T follicular helper cell (primary cell): ENCODE data around the gene MTPN.

ENCODE experiments used
- DNase-seq: peaks from one replicate; pipeline ENCODE4 v3.0.0-alpha.2; 2020; ENCODE audit warnings: low read depth

Gene MTPN

DNA sequence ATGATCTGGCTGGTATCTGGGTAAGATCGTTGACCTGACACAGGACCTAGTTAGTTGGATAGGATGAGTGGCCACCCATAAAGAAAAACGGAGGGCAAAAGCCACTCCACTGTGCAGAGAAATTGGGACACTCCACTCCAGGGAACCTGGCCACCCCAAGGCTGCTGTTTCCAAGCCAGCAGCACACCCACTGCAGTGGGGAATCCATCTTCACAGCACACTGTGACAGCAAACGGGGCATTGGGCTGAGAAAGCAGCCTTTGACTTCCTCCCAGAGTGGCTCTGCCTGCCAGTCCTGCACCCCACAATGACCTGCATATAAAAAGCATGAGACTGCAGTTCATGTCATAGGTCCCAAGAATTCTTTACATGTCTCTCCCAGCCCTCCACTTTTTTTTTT lies 52.9 kb downstream of the MTPN start:
- no peak for DNase-seq

DNA sequence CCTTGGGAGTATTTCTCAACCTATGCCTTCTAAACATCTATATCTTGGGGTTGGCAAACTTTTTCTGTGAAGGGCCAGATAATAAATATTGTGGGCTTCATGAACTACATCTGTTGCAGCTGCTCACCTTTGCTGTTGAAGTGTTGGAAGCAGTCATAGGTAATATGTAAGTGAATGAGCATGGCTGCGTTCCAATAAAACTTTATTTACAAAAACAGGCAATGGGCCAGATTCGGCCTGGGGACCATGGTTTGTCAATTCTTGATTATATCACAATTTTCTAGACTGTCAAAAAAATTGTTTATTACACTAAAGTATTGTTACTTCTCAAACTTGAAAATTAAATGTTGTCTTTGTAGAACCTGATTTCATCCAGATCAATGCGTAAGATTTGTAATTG lies 54.9 kb downstream of the MTPN start:
- no peak for DNase-seq

DNA sequence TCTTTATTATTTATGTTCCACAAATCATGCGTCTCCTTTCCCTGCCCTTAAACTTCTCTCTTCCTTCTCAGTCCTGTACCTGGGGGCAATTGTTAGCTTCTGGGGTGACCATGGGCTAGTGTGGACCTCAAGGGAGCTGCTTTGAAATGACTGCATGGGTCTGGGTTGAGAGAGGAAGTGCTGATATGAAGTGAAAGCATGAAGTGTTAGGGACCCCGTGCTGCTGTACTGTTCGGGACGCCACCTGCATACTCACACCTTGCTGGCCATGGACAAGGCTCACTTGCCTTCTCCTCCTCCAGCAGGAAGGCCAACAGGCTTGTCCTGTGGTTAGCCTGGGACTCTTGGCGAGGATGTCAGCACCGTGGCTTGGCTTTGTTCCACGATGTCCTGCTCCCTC lies 56.7 kb downstream of the MTPN start:
- no peak for DNase-seq

DNA sequence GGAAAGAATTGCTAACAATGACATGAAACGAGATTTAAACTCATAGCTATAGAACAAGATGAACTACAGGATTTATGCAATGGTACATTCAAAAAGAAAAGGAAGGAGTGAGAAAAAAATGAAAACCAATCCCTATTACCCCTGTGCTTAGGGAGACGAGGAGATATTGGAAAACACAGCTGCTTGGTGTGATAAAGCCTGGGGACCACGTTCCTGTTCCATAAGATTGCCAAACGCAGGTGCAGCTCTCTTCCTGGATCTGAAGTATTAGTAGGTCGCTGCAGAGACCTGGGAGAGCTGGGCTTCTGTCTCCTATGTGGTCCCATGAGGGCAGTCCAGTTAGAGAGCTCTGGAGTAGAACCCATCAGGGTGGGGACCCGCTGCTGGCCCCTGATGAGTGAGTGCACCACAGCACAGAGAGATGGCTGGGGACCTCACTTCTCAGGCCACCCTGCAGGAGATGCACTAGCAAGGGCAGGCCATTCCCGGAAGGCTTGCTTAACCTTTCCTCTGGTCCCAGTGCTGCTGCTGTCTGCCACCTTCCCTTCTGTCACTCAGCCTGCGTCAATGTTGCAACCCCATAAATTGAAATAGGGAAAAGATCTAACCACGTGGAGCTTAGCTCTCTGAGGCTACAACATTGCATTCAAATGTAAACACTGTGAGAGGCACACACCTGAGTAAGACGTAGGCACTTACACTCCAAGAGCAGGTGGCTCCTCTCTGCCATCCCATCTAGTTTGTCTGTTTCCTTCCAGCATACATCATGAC lies 57.9 kb downstream of the MTPN start:
- no peak for DNase-seq

DNA sequence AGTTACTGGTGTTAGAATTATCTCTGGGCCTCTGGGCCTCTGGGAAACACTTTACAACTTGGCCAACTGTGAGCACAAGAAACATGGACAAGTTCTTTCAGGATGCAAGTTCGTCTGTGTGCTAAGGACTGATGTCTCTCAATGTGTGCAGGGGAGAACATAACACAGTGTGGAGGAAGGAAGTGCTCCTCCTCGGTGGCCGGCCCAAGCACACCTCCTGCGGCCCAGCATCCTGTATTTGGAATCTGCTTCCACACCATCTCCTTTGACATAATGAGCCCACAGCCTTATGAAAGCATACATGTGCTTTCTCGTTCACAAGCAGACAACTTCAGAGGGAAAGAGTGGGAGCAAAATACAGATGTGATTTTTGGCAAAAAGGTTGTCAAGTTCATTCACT lies 59.0 kb downstream of the MTPN start:
- no peak for DNase-seq

DNA sequence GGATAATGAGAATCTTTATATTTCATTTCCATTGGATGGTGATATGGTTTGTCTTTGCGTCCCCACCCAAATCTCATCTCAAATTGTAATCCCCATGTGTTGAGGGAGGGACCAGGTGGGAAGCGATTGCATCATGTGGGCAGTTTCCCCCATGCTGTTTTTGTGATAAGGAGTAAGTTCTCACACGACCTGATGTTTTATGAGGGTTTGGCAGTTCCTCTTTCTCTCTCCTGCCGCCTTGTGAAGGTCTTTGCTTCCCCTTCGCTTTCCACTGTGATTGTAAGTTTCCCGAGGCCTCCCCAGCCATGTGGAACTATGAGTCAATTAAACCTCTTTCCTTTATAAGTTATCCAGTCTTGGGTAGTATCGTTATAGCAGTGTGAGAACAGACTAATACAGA lies 59.4 kb downstream of the MTPN start:
- no peak for DNase-seq

DNA sequence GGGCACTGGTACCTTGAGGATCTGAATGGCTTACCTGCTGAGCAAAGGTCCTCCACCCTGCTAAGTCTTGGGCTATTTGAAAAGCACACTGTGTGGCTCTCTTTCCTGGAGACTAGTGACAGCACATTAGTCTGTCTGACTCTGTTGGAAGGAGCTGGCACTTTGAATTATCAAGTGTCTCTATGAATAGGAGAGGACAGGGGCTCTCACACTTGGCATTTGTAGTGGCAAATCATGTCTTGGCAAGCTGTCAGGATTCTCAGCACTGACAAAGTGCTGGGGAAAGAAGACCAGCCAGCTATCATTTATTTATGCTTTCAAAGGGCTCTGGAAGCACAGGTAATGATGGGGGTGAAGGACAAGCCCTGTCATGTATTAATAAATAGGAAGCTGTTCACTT lies 62.8 kb downstream of the MTPN start:
- DNase-seq: no peak

DNA sequence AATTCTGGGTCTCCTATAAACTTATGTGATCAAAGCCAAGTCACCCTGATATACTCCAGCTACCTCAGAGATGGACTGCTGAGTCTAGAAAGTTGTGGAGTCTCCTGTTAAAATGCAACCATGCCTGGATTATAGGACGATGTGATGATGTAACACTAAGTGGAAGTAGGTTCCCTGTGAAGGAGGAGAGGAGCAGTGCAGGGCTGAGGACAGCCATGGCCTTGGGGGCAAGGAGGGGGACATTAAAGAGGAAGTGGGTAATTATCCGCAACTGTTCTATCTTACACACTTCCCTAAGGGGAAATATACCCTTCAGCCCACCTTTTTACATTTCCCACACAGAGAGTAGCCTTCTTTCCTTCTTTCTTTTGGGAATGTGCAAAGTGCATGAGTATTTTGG lies 63.8 kb downstream of the MTPN start:
- no peak for DNase-seq

DNA sequence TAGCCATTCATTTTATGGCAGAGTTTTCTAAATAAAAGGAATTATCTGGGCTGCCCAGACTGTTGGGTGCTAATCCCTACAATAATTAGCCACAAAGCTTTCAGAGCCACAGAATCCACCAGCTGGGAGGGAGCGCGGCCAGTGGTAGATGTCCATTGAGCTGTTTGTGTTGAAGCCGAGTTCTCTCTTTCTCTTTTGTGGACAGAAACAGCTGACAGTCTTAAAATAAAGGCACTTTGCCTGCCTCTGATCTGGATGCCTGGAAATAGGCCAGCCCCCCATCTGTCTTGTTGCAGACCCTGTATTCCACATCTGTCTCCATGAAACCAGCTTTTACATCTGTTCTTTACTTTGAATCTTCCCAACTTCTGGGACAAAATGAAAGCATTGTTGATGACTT lies 66.1 kb downstream of the MTPN start:
- no peak for DNase-seq

DNA sequence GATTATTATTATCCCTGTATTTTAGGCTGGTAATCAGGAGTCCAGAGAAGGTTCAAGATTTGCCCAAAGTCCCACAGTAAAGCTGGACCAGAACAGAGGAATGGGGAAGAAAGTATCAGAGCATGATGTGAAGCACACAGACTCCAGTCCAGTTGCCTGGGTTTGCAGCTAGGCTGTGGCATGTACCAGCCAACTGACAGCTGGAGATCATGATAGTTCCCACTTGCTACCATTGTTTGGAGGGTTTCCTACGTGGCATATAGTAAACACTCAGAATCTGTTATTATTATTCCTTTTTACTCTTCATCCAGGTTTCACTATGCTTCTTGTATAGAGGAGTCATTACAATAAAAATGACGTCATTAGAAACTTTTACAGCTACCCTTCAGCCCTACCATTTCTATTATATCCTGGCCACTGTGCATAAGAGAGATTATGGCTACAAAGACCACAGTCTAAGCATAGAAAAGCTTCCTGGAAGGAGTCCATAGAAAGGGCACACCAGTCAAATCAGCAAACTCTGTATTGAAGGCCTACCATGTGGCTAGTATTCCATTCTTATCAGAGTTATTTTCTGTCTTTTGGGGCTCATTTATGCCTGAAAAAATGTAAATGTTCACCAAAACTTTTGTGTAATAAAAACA lies 66.6 kb downstream of the MTPN start:
- DNase-seq: no peak

DNA sequence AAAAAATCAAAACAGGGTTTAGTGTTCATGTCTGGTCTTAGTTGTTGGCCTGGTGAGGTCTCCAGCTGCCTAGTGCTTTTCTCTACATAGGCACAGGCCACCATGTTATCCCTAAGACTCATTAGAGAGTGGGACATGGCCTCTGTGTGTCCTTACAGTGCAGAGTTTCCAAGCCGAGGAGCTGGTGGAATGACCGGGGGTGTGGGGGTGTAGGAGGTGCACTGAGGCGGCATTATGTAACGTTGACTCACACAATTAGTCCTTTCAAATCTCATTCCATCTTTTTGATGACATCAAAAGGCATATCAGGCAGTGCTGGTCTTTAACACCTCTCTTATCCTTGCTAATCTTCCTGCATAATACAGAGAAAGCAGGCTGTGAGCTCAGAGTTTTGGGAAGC lies 71.3 kb downstream of the MTPN start:
- no peak for DNase-seq

DNA sequence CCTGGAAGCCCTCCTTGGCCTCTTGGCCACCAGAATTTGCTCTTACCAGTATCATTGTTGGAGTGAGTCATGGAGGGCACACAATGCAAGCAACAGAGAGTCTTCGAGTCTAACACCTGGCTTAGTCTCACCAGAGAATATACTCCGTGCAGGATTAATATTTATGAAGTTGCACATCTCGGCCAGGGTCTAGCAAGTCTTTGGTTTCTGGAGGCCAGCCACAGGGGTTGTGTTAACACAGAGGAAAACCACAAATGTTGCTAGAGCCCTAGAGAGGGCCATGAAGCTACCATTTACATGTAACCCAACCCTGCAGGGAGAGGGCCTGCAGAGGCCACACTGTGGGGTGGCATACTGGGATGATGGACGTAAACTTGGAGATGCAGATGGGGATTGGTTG lies 71.8 kb downstream of the MTPN start:
- no peak for DNase-seq

DNA sequence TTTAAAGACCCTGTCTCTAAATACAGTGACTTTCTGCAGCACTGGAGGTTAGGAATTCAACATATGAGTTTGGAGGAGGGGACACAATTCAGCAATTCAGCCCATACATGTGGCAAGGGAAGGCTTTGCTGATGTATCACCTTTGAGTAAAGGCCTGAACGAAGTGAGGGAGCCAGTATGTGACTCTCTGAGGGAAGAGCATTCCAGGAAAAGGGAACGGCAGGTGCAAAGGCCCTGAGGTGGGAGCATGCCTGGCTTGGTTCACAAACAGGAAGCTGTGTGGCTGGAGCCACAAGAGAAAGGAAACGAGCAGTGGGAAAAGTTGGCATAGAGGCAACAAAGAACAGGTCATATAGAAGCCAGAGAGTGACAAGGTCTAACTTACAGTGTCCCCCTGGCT lies 72.9 kb downstream of the MTPN start:
- DNase-seq: no peak

DNA sequence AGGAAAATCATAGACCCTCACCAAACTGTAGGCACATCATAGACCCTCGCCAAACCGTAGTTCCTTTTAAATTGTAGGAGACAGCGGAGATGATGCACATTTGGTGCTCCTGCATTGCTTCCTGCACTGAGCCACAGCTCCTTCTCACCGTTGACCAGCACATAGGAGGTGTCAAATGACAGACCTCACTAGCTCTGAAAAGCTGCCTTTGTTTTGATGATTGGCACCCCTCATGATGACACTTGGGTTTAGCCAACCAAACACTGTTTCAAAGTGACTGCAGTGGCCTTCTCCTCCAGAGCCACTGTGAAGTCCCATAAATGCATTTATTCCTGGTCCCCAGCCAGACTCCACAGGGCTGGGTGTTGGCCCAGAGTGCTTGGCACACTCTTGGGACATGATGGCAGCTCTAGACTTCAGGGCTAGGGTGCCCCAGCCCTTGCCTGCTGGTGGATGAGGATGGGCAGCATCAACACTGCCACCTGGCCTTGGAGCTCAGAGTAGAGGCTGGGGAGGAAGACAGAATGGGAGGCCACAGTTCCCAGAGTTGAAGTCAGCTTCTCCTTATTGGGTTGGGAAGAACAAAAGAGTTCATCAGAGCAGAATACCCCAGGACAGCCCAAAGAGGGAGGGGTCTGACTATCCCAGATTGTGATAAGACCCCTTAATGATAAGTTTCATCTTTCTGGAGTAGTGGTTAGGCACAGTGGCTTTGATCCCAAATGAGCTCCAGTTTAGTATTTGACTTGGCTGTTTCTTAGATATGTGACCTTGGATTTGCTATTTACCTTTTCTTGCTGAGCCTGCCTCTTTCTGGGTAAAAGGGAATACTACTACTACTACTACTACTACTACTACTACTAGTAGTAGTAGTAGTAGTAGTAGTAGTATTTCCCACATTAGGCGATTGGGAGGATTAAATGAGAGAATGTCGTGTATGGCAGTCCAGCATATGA lies 75.3 kb downstream of the MTPN start:
- no peak for DNase-seq

DNA sequence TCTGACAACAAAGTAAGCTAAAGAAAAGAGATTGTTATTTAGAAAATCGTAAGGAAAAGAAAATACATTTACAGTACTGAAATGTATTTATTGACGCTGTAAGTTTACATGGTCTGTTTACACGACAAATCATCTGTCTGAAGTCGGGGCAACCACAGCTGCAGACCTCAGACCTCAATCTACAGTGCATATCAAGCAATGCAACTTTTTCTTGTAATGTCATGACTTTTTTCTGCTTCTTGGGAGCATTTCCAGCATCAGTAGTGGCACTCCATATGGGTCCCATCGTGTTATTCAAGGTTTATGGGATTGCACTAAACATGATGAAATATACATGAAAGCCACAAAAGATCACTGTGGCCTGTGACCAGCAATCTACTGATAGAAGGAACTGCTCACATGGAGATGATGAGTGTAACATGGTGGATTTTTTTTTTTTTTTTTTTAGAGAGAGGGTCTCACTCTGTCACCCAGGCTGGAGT lies 77.1 kb downstream of the MTPN start:
- no peak for DNase-seq

DNA sequence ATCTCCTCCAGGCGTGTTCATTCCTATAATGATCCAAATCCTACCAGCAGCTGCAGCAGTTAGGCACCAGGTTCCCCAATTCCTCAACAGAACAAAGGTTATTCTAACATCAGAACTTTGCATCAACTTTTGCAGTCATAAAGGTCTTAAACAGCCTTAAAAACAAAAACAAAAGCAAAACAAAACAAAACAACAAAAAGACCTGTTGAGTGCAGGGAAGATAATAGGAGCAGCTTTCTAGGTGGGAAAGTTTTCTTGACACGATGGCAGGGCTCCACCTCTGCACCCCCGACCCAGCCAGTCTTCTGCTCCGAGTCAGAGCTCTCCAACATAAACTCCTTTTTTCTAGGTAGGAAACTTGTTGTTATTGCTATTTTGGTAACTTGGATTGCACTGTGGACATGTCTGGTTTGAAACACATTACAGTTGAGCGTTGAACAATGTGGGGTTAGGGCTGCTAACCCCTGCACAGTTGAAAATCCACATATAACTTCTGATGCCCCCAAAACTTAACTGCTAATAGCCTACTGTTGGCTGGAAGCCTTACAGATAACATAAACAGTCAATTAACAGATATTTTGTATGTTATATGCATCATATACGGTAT lies 77.6 kb downstream of the MTPN start:
- no peak for DNase-seq

DNA sequence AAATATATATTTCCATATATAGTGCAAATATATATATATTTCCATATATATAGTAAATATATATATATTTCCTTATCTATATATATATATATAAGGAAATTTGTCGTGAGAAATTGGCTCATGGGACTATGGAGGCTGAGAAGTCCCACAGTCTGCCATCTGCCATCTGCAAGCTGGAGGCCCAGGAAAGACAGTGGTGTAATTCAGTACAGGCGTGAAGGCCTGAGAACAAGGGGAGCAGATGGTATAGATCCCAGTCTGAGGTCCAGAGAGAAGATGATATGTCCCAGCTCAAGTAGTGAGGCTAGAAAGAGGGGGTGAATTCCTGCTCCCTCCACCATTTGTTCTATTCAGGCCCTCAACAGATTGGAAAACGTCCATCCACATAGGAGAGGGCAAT lies 78.9 kb downstream of the MTPN start:
- DNase-seq: no peak

DNA sequence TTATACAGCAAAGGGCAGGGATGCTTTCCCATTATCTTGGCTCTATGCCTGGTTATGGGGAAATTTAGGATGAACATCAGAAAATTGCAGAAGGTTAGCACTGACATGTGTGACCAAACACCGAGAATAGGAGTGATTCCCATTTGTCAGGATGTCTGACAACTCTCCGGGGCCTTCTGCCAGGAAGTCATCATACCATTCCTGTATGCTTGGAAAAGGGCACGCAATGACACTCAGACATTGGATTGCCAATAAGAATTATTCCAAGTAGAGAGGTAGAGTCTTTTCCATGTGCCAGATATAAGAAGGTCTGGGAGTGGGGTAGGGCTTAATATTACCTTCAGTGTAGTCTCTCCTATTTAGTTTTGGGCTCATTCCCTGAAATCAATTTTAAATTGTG lies 82.3 kb downstream of the MTPN start:
- DNase-seq: no peak

DNA sequence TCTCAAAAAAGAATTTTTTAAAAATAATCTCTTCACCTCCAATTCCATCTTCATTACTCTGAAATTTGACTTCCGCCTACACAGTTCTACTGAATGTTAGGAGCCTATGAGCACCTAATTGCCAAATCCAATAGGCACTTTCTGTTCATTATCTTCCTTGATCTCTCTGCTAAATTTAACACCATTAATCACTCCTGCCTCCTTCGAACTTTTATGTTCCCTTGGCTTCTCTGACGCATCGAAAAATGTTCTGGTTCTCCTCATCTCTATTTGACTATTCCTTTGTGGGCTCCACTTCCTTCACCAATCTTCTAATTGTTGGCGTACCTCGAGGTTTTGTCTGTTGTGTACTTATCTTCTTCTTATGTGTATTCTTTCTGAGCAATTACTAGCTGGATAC lies 87.3 kb downstream of the MTPN start:
- DNase-seq: no peak

DNA sequence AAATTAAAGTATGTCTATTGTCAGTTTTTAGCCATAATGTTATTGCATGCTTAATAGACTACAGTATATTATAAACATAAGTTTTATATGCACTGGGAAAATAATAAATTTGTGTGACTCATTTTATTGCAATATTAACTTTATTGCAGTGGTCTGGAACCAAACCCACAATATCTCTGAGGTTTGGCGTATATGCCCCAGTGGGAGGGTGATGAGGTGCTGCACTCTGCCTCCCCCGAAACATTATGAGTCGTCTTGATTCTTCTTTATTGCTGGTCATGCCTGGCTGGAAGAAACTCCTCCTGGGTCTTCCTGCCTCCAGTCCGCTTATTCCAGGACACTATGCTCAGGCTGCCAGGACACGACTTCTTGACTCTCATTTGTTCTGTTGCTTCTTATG lies 88.4 kb downstream of the MTPN start:
- no peak for DNase-seq

DNA sequence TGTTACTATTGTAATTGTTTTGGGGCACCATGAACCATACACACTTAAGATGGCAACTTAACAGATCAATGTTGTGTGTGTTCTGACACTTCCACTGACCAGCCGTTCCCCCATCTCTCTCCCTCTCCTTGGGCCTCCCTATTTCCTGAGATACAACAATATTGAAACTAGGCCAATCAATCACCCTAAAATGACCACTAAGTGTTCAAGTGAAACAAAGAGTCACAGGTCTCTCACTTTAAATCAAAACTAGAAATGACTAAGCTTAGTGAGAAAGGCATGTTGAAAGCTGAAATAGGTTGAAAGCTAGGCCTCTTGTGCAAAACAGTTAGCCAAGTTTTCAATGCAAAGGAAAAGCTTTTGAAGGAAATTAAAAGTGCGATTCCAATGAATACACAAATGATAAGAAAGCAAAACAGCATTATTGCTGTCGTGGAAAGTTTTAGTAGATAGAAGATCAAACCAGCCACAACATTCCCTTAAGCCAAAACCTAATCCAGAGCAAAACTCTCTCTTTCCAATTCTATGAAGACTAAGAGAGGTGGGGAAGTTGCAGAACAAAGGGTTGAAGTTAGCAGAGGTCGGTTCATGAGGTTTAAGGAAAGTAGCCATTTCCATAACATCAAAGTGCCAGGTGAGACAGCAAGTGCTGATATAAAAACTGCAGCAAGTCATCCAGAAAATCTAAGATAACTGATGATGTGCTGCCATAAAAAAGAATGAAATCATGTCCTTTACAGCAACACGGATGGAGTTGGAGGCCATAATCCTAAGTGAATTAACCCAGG lies 90.6 kb downstream of the MTPN start:
- no peak for DNase-seq
